CD4-positive, alpha-beta T cell (primary cell): ENCODE measurements around the gene ELF1. TPM values are rescaled to one million over a fixed set of nuclear protein-coding genes. Genes with fewer than 3 reads are reported as not detected.
A peak's percentile ranks its signal among the peaks of the same experiment; 100 is the strongest.

Experiments
- ATAC-seq: fragments of 200-7000 bp; cut with Tn5 transposase; one replicate; pipeline ENCODE4 v1.10.0; 2022; ENCODE audit warnings: mild to moderate bottlenecking; ENCODE audit not compliant: poor library complexity
- CTCF ChIA-PET: fragments of 350-600 bp; sonication (Branson Sonifier 250); formaldehyde crosslinking; loops from one replicate; lab custom pipeline; 2021; ENCODE audit warnings: antibody characterized with exemption, inconsistent platforms; lab: Charles Lee
- POLR2A ChIA-PET: fragments of 350-600 bp; sonication (Branson Sonifier 250); formaldehyde crosslinking; loops from one replicate; lab custom pipeline; 2021; ENCODE audit warnings: antibody characterized with exemption, inconsistent platforms; lab: Charles Lee
- DNase-seq, 14 experiments: peaks; one replicate each; pipeline ENCODE4 v3.0.0-alpha.2; 2013 to 2020; ENCODE audit warnings: mixed read lengths in 2 of 14
- H3K27ac ChIP-seq, 2 donors: one replicate each; pipeline versions ENCODE4 v1.5.1 to v1.7.0; 2013; ENCODE audit warnings: low read length in 2 of 2, low read depth in 1 of 2, mild to moderate bottlenecking in 1 of 2
- H3K27me3 ChIP-seq, 2 experiments: 1 replicate in 1 of 2; 2 replicates in 1 of 2; pipeline versions ENCODE4 v1.6.1 to v1.7.0; 2013; ENCODE audit warnings: low read length in 2 of 2, control low read depth in 1 of 2, mild to moderate bottlenecking in 1 of 2, moderate library complexity in 1 of 2; ENCODE audit not compliant: insufficient read depth in 2 of 2, control insufficient read depth in 1 of 2
- H3K36me3 ChIP-seq: one replicate; pipeline ENCODE4 v1.6.1; 2013; ENCODE audit warnings: low read length, control low read depth; ENCODE audit not compliant: insufficient read depth
- H3K4me1 ChIP-seq: one replicate; pipeline ENCODE4 v1.6.1; 2013; ENCODE audit warnings: low read length, control low read depth; ENCODE audit not compliant: insufficient read depth
- H3K4me3 ChIP-seq: one replicate; pipeline ENCODE4 v1.5.1; 2013; ENCODE audit warnings: mild to moderate bottlenecking, low read length, moderate library complexity
- H3K9me3 ChIP-seq, 2 experiments: 1 replicate in 1 of 2; 2 replicates in 1 of 2; pipeline versions ENCODE4 v1.6.1 to v1.7.0; 2013; ENCODE audit warnings: low read length in 2 of 2, mild to moderate bottlenecking in 2 of 2, control low read depth in 1 of 2, moderate library complexity in 1 of 2; ENCODE audit not compliant: control insufficient read depth in 1 of 2, insufficient read depth in 1 of 2
- H3K27ac Mint-ChIP-seq: one replicate; pipeline ENCODE4 v1.8.0; 2020; ENCODE audit warnings: mixed read lengths
- H3K27me3 Mint-ChIP-seq: one replicate; pipeline ENCODE4 v1.8.0; 2021; ENCODE audit warnings: mixed read lengths
- H3K36me3 Mint-ChIP-seq: one replicate; pipeline ENCODE4 v1.8.0; 2021; ENCODE audit warnings: low read depth, mixed read lengths
- H3K4me1 Mint-ChIP-seq: one replicate; pipeline ENCODE4 v1.8.0; 2021; ENCODE audit warnings: low read depth, mixed read lengths
- H3K4me3 Mint-ChIP-seq: one replicate; pipeline ENCODE4 v1.8.0; 2020; ENCODE audit warnings: mild to moderate bottlenecking, mixed read lengths
- H3K9me3 Mint-ChIP-seq: one replicate; pipeline ENCODE4 v1.8.0; 2020; ENCODE audit warnings: mixed read lengths
- intact Hi-C, 2 experiments: fragments of 100-400 bp; cut with DNase I in 1 of 2; cut with micrococcal nuclease in 1 of 2; formaldehyde crosslinking; loops; one replicate each; pipeline versions ENCODE4 v1.15.1 to v1.9.0; 2023 to 2025; cut with DNase I, micrococcal nuclease
- total RNA-seq, 174 experiments: library from RNA in 2 of 174; stranded (reverse) in 2 of 174; gene quantifications; one replicate each; pipeline ENCODE4 v1.2.3 and lab custom pipeline; 2021 to 2026
- TF ChIP-seq, protein P1 (sequence below): fragments of 200-600 bp; IDR thresholded peaks from one replicate; pipeline ENCODE4 v1.8.0; 2022; ENCODE audit warnings: antibody characterized with exemption, mild to moderate bottlenecking

Gene ELF1
- total RNA-seq, 2 experiments from 2014 or later: 354 to 358 TPM

DNA sequence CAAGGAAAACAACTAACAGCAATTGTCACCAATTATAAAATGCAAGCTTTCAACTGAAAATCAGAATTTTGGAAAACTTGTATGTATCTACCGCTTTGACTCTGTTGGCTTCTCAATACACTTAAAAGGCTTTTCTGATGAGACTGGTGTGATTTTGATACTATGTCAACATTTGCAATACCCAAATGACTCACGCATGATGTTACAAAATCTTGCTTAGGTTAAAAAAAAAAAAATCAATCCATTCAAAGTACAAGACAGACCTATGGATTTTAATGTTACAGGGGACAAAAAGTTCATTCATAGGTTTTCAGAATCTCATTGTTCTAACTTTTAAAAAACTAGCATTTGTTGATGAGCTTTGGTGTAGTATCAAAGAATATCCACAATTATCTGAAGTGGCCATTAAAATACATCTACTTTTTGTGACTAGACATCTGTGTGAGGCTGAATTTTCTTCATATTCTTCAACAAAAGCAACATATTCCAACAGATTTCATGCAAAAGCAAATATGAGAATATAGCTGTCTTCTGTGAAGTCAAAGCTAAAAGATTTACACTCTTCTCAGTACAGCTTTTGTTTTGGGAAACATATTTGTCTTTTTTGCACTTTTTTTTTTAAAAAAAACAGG, 10.7 kb downstream of the ELF1 start:
- no peaks in the 10 kb centered on the region for H3K9me3 Mint-ChIP-seq
- peaks cover 43% of the 10 kb centered on the region for H3K4me1 ChIP-seq
- TF ChIP-seq, protein P1, sequence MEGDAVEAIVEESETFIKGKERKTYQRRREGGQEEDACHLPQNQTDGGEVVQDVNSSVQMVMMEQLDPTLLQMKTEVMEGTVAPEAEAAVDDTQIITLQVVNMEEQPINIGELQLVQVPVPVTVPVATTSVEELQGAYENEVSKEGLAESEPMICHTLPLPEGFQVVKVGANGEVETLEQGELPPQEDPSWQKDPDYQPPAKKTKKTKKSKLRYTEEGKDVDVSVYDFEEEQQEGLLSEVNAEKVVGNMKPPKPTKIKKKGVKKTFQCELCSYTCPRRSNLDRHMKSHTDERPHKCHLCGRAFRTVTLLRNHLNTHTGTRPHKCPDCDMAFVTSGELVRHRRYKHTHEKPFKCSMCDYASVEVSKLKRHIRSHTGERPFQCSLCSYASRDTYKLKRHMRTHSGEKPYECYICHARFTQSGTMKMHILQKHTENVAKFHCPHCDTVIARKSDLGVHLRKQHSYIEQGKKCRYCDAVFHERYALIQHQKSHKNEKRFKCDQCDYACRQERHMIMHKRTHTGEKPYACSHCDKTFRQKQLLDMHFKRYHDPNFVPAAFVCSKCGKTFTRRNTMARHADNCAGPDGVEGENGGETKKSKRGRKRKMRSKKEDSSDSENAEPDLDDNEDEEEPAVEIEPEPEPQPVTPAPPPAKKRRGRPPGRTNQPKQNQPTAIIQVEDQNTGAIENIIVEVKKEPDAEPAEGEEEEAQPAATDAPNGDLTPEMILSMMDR: no peak
- H3K9me3 ChIP-seq: no peaks in the 10 kb centered on the region
- DNase-seq (peak in 3 of 14 experiments; percentile 35 to 57 (median 55)), ATAC-seq (peak; percentile 18)
- intact Hi-C loops: loop anchor here in 1 of 2 experiments (1.0 kb wide), 1 partner anchor 11 kb away; the partner anchor contains the start of gene ELF1
- no peaks in the 10 kb centered on the region for H3K27me3 Mint-ChIP-seq
- H3K4me3 ChIP-seq: no peak overlapping the region
- H3K27me3 ChIP-seq: no peaks in the 10 kb centered on the region
- H3K36me3 ChIP-seq: peaks cover 18% of the 10 kb centered on the region
- ChIA-PET CTCF (interaction anchor here (1.5 to 6.0 kb wide), 4 partner anchors 11 to 52 kb away, joined by 4 to 23 read pairs (median 8); partner anchors contain the start of genes ELF1 and WBP4), POLR2A (interaction anchor here (0.8 to 5.4 kb wide), 13 partner anchors 9 to 87 kb away, joined by 3 to 102 read pairs (median 4); partner anchors contain the start of genes ELF1 and WBP4)
- peak overlapping the region; percentile 69 for H3K4me3 Mint-ChIP-seq
- H3K36me3 Mint-ChIP-seq: peaks cover 32% of the 10 kb centered on the region
- no peak overlapping the region for H3K27ac ChIP-seq
- peak overlapping the region; percentile 66 for H3K27ac Mint-ChIP-seq
- H3K4me1 Mint-ChIP-seq: peaks cover 81% of the 10 kb centered on the region

DNA sequence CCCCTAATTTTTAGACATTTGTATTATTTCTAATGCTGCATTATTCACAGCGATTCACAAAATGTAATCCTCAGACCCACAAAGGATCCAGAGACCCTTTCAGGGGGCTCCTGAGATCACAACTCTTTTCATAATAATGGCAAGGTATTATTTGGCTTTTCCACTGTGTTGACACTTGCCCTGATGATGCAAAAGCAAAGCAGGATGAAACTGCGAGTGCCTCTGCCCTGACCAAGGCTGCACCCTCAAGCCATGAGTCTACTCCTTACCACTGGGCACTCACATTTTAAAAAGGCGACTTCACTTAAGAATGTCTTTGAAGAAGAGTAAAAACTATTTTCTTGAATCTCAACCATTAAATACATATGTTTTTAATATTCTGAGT, 11.4 kb downstream of the ELF1 start:
- ChIA-PET CTCF (interaction anchor here (0.7 to 6.0 kb wide), 5 partner anchors 12 to 53 kb away, joined by 3 to 23 read pairs (median 8); partner anchors contain the start of genes ELF1 and WBP4), POLR2A (interaction anchor here (0.8 to 5.4 kb wide), 4 partner anchors 9 to 24 kb away, joined by 3 to 102 read pairs (median 4); partner anchors contain the start of gene ELF1)
- Histone ChIP-seq H3K4me3 (peak overlapping the region; percentile 4), H3K9me3 (no peaks in the 10 kb centered on the region), H3K27ac (peak overlapping the region in 1 of 2 donors; percentile 12), H3K36me3 (peaks cover 12% of the 10 kb centered on the region), H3K4me1 (peaks cover 43% of the 10 kb centered on the region), H3K27me3 (no peaks in the 10 kb centered on the region)
- H3K27me3 Mint-ChIP-seq: no peaks in the 10 kb centered on the region
- H3K4me3 Mint-ChIP-seq: peak overlapping the region; percentile 69
- peaks cover 26% of the 10 kb centered on the region for H3K36me3 Mint-ChIP-seq
- peaks cover 83% of the 10 kb centered on the region for H3K4me1 Mint-ChIP-seq
- ATAC-seq (no peak), DNase-seq (no peak)
- TF ChIP-seq, protein P1: no peak
- intact Hi-C loops: loop anchor here in 1 of 2 experiments (1.0 kb wide), 1 partner anchor 12 kb away; the partner anchor contains the start of gene ELF1
- H3K27ac Mint-ChIP-seq: peak overlapping the region; percentile 66
- no peaks in the 10 kb centered on the region for H3K9me3 Mint-ChIP-seq

DNA sequence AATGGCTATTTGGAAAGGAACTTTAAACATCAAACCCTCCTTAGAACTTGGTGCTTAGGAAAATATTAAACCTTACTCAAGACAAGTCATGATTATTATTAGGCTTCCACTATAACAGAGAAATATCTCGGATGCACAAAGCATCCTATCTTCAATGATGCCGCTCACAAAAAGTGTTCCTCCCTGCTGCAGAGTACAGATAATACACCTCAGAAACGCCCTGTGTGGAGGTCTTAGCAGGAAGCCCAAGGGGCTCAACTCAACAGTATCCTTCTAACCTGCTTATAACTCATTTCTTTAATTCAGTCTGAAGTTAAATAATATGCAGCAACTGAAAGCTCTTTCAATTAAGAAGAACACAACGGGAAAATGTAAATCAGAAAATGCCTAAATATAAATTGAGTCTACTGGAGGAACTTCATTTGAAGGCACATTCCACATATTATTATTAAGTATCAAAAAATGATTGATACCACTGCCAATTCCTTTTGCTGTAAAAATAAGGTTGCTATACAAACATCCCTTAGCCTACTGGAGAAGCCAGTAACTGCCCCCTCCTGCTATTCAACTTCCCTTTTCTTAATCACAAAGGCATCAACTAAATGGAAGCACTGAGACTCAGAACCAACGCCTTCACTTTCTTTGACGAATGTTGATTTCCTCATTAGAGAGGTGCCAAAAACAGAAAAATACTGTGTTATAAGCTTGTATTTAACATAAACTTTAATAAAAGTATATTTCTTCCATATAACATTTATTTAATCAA, 12.0 kb downstream of the ELF1 start:
- POLR2A ChIA-PET: interaction anchor here (0.8 to 5.4 kb wide), 4 partner anchors 10 to 24 kb away, joined by 3 to 102 read pairs (median 4); partner anchors contain the start of gene ELF1
- peaks cover 9% of the 10 kb centered on the region for H3K36me3 ChIP-seq
- H3K4me1 ChIP-seq: peaks cover 41% of the 10 kb centered on the region
- Mint-ChIP-seq H3K27me3 (no peaks in the 10 kb centered on the region), H3K27ac (peak overlapping the region; percentile 66), H3K4me1 (peaks cover 84% of the 10 kb centered on the region), H3K36me3 (peaks cover 22% of the 10 kb centered on the region), H3K9me3 (no peaks in the 10 kb centered on the region), H3K4me3 (peak overlapping the region; percentile 79)
- H3K27me3 ChIP-seq: no peaks in the 10 kb centered on the region
- CTCF ChIA-PET: interaction anchor here (0.7 to 6.0 kb wide), 6 partner anchors 12 to 53 kb away, joined by 3 to 23 read pairs (median 8); partner anchors contain the start of genes ELF1 and WBP4
- no peaks in the 10 kb centered on the region for H3K9me3 ChIP-seq
- peak overlapping the region in 1 of 2 donors; percentile 12 for H3K27ac ChIP-seq
- DNase-seq (peak in 1 of 14 experiments; percentile 40), ATAC-seq (peak; percentile 30)
- H3K4me3 ChIP-seq: peak overlapping the region; percentile 18
- TF ChIP-seq, protein P1: no peak
- intact Hi-C loops: no loop called here
